Neutrophil (primary cell): ENCODE results near the gene SEC14L3.

Source experiments
- H3K27ac ChIP-seq: fragments of 200-600 bp; sonication (generic); 2 replicates; pipeline ENCODE4 v1.5.1; 2016; ENCODE audit warnings: mild to moderate bottlenecking, moderate library complexity
- H3K27me3 ChIP-seq: fragments of 200-600 bp; sonication (generic); 2 replicates; pipeline ENCODE4 v1.6.0; 2016; ENCODE audit warnings: mild to moderate bottlenecking
- H3K36me3 ChIP-seq: fragments of 200-600 bp; sonication (generic); 2 replicates; pipeline ENCODE4 v1.5.1; 2017
- H3K4me1 ChIP-seq, 2 experiments: fragments of 200-600 bp in 1 of 2; sonication (generic) in 1 of 2; 1 replicate in 1 of 2; 2 replicates in 1 of 2; pipeline versions ENCODE4 v1.5.1 to v1.6.1; 2013 to 2016; ENCODE audit warnings: low read depth in 1 of 2, low read length in 1 of 2, mild to moderate bottlenecking in 1 of 2, moderate library complexity in 1 of 2; ENCODE audit not compliant: control insufficient read depth in 1 of 2, insufficient read depth in 1 of 2
- H3K4me3 ChIP-seq, 2 experiments: fragments of 200-600 bp in 1 of 2; sonication (generic) in 1 of 2; 1 replicate in 1 of 2; 2 replicates in 1 of 2; pipeline ENCODE4 v1.5.1; 2013 to 2016; ENCODE audit warnings: low read depth in 1 of 2, low read length in 1 of 2, mild to moderate bottlenecking in 1 of 2, moderate library complexity in 1 of 2
- H3K9me3 ChIP-seq: fragments of 200-600 bp; sonication (generic); 2 replicates; pipeline ENCODE4 v1.5.1; 2016
- TF ChIP-seq, protein P1 (sequence below): fragments of 200-600 bp; sonication (generic); IDR thresholded peaks from 2 replicates; pipeline ENCODE4 v1.5.1; 2016; ENCODE audit warnings: antibody characterized with exemption

Gene SEC14L3

DNA sequence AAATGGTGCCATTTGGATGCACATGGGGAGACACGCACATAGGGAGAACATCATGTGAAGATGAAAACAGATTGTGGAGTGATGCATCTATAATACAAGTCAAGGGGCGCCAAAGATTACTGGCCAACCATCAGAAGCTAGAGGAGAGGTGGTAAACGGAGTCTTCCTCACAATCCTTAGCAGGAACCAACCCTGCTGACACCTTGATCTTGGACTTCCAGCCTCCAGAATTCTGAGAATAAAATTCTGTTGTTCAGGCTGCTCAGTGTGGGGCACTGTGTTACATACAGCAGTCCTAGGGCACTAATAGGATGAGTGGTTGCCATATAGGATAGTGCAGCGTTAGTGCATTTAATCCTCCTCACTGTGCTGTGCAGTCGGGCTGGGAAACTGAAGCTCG is 41.6 kb upstream of the SEC14L3 start:
- Histone ChIP-seq H3K4me3 (no peak overlapping the region), H3K4me1 (no peaks in the 10 kb centered on the region), H3K36me3 (no peaks in the 10 kb centered on the region), H3K27ac (no peak overlapping the region), H3K9me3 (no peaks in the 10 kb centered on the region), H3K27me3 (peaks cover 15% of the 10 kb centered on the region)
- TF ChIP-seq, protein P1, sequence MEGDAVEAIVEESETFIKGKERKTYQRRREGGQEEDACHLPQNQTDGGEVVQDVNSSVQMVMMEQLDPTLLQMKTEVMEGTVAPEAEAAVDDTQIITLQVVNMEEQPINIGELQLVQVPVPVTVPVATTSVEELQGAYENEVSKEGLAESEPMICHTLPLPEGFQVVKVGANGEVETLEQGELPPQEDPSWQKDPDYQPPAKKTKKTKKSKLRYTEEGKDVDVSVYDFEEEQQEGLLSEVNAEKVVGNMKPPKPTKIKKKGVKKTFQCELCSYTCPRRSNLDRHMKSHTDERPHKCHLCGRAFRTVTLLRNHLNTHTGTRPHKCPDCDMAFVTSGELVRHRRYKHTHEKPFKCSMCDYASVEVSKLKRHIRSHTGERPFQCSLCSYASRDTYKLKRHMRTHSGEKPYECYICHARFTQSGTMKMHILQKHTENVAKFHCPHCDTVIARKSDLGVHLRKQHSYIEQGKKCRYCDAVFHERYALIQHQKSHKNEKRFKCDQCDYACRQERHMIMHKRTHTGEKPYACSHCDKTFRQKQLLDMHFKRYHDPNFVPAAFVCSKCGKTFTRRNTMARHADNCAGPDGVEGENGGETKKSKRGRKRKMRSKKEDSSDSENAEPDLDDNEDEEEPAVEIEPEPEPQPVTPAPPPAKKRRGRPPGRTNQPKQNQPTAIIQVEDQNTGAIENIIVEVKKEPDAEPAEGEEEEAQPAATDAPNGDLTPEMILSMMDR: no peak

DNA sequence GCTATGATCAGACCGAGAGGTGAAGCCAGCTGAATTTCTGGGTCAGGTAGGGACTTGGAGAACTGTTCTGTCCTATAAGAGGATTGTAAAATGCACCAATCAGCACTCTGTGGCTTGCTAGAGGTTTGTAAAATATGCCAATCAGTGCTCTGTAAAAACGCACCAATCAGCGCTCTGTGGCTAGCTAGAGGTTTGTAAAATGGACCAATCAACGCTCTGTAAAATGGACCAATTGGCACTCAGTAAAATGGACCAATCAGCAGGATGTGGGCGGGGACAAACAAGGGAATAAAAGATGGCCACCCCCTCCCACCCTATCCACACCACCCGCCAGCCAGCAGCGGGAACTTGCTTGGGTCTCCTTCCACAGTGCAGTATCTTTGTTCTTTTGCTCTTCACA is 40.1 kb upstream of the SEC14L3 start:
- H3K27me3 ChIP-seq: peaks cover 27% of the 10 kb centered on the region
- no peaks in the 10 kb centered on the region for H3K36me3 ChIP-seq
- H3K27ac ChIP-seq: no peak overlapping the region
- no peaks in the 10 kb centered on the region for H3K9me3 ChIP-seq
- no peaks in the 10 kb centered on the region for H3K4me1 ChIP-seq
- TF ChIP-seq, protein P1: no peak
- H3K4me3 ChIP-seq: no peak overlapping the region

DNA sequence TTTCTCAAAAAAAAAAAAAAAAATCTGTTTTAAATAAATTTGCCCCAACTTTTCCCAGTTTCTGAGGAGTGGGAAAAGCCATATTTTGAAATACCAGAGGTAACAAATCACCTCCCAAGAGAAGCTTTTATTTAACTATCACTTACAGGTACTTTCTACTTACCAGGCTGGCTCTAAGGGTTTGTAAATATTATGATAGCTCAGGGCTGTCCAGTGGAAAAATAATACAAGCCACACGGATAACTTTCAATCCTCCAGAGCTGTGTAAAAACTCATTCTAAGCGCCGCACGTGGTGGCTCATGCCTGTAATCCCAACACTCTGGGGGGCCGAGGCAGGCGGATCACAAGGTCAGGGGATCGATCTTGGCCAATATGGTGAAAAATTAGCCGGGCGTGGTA is 39.3 kb upstream of the SEC14L3 start:
- H3K4me1 ChIP-seq: no peaks in the 10 kb centered on the region
- no peaks in the 10 kb centered on the region for H3K9me3 ChIP-seq
- no peak overlapping the region for H3K4me3 ChIP-seq
- H3K27me3 ChIP-seq: peaks cover 30% of the 10 kb centered on the region
- H3K36me3 ChIP-seq: no peaks in the 10 kb centered on the region
- TF ChIP-seq, protein P1: no peak
- H3K27ac ChIP-seq: no peak overlapping the region

DNA sequence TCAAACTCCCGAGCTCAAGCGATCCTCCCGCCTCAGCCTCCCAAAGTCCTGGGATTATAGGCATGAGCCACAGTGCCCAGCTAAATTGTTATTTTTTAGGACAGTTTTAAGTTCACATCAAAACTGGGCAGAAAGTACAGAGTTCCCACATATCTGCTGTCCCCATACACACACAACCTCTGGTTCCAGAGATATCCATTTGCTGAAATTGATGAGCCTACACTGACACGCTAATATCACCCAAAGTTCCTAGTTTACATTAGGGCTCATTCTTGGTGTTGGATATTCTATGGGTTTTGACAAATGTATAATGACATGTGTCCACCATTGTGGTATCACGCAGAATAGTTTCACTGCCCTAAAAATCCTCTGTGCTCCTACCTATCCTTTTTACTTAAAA is 36.4 kb upstream of the SEC14L3 start:
- TF ChIP-seq, protein P1: no peak
- H3K4me3 ChIP-seq: no peak overlapping the region

DNA sequence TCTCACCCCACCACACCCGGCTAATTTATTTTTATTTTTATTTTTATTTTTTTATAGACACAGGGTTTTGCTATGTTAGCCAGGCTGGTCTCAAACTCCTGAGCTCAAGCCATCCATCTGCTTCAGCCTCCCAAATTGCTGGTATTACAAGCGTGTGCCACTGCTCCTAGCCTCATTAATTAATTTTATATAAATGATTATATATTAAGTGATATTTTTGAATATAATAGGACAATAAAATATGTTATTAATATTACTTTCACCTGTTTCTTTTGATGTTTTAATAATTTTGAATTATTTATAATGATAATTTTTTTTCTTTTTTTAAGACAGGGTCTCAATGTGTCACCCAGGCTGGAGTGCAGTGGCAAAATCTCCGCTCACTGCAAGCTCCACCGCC is 35.9 kb upstream of the SEC14L3 start:
- Histone ChIP-seq H3K9me3 (no peaks in the 10 kb centered on the region), H3K27me3 (peaks cover 64% of the 10 kb centered on the region), H3K27ac (no peak overlapping the region), H3K36me3 (no peaks in the 10 kb centered on the region), H3K4me3 (no peak overlapping the region), H3K4me1 (no peaks in the 10 kb centered on the region)
- TF ChIP-seq, protein P1: no peak

More for the DNA sequence above, 36.4 kb upstream of the SEC14L3 start:
- peaks cover 59% of the 10 kb centered on the region for H3K27me3 ChIP-seq
- H3K36me3 ChIP-seq: no peaks in the 10 kb centered on the region
- no peaks in the 10 kb centered on the region for H3K9me3 ChIP-seq
- no peak overlapping the region for H3K27ac ChIP-seq
- H3K4me1 ChIP-seq: no peaks in the 10 kb centered on the region

DNA sequence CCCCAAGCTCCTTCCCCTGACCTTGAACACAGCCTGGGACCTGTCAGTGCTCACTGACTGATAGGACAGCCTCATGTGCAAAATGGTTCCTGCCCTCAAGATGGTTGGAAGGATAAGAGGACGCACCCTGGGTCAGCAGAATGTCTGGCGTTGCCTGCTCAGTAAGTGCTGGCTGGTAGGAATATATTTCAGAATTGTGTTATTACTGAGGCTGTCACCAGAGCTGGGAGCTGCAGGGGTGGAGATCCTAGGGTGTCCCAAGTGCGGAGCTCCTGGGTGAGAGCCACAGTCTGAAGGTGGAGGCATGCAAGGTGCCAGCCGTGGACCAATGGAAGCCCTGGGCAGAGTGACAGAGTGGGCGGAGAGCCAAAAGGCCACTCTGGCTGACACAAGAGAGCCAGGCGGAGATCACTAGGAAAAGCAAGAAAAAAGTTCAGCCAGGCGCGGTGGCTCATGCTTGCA is 34.7 kb upstream of the SEC14L3 start:
- Histone ChIP-seq H3K4me3 (no peak overlapping the region), H3K36me3 (no peaks in the 10 kb centered on the region), H3K4me1 (no peaks in the 10 kb centered on the region), H3K27ac (no peak overlapping the region), H3K27me3 (peaks cover 70% of the 10 kb centered on the region), H3K9me3 (no peaks in the 10 kb centered on the region)
- TF ChIP-seq, protein P1: no peak
